Measurements from ENCODE around the gene PTPRJ.

PTPRJ gene

DNA sequence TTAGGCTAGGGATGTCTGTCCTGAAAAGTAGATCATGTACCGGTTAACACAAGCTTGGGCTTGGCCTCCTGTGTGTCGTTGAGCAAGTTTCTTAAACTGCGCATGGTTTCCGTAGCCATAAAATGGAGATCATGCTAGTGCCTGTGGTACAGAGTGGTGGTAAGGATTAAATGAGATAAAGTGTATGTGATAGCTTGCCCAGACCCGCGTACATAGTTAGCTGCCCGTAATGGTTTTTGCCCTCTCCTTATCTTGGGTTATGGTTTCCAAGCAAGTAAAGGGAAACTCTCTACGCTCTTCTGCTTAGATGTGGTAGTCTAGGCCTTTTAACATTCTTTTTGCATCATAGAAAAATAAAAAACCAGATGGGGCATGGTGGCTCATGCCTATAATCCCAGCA lies 11.0 kb upstream of the PTPRJ start:
- no peak for DNase-seq

DNA sequence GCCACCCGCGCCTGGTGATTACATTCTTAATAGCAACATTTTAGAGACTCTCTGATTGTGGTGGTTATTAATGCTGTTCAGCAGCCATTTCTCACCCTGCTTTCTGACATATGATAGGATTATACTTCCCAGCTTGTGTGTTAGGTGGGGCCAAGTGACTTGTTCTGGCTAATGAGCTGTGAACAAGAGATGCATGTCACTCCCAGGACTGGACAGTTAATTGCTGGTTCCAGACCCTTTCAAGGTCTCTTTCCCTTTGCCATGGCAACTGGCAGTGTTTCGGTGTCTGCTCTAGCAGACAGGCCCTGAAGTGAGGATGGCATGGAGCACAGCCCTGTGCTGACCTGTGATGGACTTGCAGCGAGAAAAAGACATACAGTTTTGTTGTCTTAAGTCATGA lies 8.9 kb upstream of the PTPRJ start:
- DNase-seq = no peak

DNA sequence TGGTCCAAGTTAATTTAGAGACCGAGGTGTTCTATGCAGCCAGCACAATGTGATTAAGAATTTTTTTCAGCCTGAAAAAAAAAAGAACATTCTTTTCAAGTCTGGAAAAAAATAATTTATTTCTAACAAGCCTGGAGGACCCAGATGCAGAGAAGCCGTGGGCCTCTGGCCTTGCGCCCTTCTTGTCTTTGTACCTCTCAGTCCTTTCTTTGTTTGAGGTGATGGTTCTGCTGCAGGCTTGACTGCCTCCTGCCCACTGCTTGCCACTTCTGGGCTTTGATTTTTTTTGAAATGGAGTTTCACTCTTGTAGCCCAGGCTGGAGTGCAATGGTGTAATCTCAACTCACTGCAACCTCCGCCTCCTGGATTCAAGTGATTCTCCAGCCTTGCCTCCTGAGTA lies 7.2 kb upstream of the PTPRJ start:
- no peak for DNase-seq

DNA sequence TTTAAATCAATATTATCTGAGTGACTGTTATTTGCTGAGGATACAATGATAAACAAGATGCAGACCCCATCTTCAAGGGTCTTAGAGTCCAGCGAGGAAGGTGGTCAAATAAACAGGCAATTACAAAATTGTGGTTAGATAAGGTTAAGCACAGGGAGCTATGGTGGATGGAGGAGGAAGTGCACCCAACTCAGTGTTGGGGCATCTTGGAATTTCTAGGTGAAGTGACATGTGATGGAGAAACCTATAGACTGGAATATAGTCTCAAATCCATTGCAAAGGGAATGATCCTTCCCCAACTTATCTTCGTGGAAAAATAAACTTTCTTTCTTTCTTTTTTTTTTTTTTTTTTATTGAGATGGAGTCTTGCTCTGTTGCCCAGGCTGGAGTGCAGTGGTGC lies 3.4 kb upstream of the PTPRJ start:
- DNase-seq = no peak

DNA sequence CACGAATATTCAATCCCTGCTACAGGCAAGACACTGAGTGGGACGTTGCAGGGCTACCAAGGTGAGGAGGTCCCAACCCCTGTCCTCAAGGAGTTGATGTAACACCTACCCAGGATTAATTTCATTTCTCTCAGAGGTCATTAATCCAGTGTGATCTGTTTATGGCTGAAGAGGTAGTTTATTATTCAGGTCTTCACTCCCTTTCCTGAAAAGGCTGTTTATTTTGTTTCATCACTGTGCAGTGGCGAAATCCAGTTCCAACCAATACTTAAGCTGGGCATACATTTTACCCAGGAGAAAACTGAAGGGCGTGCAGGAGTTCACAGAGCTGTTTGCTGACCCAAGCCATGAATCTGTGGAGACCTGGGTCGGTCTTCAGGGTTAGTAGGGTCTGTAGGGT lies 2.7 kb upstream of the PTPRJ start:
- no peak for DNase-seq

DNA sequence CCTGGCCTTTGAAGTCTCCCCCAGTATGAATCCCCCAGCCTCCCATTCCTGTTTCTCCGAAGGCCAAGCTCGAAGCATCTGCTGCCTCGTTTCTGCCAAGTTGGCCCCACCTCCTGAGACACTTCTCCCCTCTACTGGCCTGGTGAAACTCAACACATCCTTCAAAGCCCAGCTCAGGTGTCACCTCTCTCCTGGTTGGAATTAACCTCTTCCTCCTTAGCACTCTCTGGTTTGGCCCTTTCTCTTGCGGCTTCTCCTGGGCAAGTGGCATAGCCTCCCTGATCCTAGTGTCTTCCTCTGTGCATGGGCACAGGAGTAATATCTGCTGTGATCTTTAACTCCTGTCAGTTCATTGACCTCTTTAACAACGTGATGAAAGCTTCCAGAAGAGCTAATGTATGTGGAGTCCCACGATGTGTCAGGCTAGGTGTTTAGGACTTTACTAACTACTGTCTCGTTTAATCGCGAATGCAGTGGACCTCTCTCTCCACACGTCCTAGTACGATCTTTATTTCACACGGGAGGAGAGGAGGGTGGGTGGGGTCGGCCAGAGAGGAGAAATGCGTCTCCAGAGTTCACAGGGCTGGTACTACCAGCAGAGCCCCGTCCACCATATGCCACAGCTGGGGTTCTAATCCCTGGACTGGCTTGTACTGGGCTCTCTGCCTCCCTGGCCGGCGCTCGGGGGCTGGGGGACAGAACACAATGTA lies 826 bp upstream of the PTPRJ start:
- peak; percentile 85 for DNase-seq

DNA sequence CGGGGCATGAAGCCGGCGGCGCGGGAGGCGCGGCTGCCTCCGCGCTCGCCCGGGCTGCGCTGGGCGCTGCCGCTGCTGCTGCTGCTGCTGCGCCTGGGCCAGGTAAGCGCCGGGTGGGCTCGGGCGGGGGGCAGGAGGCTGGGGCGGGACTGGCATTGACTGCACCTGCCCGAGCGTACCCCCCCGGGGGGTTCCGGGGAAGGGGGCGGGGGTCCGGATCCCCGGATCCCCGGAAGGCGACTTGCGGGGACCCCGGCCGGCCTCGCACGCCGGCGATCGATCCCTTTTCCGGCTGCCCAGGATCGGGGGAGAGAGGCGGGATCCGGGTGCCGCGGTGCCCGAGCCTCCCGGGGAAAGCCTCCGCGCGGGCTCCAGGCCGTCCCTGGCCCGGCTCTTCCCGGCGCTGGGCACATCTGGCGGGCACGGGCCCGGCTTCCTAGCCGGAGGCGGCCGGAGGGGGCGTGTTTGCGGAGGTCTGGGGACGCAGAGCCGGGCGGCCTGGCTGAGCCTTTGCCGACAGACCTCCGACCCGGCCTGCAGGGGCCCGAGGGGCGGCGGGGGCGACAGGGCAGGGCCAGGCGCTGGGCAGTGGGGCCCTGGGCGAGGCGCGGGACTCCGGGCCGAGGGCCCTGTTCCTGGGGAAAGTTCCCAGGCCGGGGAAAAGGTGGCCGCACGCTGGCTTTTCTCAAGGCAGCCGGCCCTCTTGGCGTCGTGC lies 705 bp downstream of the PTPRJ start:
- no peak for DNase-seq

DNA sequence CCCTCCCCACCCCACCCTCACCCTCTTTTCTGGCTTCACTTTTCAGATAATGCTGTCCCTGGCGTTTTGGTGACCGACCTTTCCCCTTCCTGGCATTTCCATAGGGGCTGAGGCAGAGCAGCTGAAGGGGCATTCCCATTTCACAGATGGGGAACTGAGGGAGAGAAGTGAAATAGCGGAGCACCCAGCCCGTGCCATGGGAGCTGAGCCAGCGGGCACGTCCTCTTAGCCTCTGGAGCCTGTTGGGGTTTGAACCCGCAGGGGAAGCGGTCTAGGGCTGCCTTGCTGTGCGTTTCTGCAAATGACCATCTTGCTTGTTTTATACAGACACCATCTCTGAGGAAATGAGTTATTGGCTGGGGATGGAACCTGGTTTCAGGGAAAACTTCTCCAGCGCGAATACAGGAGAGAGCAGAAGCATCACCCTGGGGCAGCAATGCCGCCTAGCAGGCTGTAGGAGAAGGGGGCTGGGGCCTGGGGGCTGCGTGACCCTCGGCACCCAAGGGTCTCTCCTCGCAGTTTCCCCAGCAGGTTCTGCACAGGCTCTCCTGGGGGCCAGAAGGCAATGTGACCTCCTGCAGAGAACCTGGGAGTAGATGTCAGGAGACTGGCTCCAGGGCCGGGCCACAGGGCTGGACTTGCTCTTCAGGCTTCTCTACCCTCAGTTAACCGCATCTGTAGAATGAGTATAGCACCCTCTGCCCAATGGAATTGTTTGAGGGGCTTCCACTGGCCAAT lies 1.5 kb downstream of the PTPRJ start:
- DNase-seq = no peak

DNA sequence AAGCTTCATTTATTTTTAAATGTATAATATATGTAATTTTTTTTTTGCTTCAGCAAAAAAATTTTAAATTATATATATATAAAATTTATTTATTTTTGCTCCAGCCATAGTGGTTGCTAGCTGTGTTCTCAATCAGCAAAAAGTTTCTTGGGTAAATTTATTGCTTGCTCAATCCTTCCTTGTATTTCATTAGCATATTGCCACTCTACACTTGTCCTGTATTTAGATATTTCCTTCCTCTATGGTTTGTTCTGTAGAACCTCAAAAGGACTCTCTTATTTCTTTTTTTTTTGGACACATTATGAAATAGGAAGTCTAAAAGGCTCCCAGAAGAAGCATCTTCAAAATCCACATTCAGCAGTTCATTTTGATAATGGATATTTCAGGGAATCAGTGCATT lies 2.3 kb downstream of the PTPRJ start:
- DNase-seq = no peak

DNA sequence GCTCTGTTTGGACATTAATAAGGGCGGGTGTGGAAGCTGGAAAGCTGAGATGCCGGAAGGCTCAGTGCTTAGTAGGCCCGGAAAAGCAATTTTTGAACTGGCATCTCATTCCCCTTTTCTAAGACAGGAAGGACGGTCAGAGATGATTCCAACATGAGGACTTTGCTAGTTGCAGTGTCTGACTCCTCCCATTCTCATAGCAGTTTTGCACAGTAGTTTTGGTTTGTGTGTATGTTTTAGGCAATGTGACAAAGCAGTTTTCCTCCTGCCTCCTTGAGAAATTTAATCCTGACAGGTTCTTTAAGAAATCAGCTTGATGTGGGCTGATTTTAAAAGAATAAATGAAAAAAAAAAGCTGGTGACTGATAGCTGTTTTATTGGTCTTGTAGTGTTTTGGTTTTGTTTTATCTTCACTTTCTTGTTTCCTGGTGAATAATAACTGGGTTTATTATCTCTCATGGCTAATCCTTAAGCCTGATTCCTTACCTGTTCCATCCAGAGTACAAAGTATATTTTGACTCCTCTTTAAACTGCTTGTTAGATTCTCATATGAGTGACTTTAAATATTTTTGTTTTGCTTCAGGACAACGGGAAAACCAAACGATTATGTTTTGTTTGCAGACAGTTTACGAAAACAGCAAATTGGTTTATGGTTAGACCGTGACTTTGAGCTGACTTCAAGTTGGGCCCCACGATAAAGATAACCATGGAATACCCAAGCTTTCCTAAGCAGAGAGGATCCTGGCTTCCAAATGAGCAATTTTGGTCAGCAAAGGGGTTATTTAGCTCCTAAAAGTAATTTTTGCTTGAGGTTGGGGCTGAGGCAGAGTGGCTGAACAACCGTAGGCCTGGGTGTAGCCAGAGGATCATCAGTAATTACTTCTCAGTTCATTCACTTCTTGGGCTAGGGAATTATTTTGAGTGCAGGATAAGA lies 3.4 kb downstream of the PTPRJ start:
- DNase-seq = no peak

DNA sequence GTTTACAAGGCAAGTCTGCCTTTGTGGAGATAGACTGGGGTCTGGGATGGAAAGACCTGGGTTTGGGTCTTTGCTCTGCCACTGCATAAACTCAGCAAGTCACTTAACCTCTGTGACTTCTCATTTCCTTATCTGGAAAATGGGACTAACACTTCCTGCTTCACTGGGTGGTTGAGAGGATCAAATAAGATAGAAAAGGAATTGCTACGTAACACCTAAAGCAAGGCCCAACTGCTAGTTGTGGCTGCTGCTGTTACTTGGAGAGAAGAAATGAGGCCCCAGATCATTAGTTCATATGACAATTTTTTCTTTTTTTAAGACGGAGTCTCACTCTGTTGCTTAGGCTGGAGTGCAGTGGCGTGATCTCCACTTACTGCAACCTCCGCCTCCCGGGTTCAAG lies 5.9 kb downstream of the PTPRJ start:
- no peak for DNase-seq

DNA sequence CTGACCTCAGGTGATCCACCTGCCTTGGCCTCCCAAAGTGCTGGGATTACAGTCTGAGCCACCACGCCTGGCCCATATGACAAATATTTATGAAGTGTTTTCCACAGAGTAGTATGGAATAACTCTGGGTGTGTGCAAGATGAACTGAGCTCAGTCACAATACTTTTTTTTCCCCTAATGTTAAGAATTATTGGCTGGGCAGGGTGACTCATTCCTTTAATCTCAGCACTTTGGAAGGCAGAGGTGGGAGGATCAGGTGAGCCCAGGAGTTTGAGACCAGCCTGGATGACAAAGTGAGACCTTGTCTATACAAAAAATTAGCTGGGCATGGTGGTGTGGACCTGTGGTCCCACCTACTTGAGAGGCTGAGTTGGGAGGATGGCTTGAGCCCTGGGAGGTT lies 6.4 kb downstream of the PTPRJ start:
- no peak for DNase-seq

DNA sequence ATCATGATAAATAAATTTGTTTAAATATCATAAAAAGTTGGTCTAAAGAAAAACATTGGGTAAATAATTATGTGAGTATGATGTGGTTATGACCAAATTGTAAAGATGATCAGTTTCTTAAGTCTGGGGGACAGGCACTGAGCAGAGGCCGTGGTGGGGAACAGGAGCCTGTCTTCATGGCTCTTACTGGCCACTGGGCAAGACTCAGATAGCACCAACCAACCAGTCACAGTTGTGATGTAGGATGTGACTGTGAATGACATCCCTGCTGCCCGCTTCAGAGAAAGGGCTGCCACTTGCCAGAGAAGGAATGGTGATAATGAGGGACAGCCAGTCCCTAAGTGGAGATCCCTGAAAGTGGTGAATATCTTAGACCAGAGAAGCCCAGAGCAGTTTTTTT lies 7.0 kb downstream of the PTPRJ start:
- DNase-seq = no peak

DNA sequence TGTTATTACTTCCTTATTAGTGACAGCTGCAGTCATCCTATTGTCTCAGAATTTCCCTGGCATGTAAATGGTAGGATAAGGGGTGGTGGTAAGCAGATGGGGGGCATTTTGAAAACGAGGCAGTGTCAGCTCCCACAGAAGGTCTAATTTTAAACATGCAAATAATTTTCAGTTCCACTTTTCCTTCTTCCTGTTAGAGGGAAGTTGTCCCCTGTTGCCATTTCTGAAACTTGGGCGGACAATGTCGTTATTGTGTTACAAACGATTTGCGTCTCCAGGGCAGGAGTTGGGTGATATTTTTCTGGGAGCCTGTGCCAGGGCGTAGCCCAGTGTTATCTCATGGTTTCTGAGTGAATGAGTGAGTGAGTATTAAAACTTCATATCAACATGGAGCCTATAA lies 7.4 kb downstream of the PTPRJ start:
- DNase-seq = no peak

DNA sequence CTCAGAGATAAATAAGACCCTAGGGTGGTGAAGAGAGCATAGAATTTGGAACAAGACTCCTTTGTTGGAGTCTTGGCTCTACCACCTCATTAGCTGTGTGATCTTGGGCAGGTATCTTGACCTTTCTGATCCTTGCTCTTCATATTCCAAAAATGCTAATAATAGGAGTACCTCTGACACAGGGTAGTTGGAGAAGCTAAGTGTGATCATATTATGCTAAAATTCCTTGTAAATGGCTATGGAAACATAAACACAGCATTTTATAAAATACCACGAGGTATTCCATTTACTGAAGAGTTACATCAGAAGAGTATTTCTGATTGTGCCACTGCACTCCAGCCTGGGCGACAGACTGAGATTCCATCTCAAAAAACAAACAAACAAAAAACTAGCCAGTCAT lies 9.4 kb downstream of the PTPRJ start:
- DNase-seq = no peak

DNA sequence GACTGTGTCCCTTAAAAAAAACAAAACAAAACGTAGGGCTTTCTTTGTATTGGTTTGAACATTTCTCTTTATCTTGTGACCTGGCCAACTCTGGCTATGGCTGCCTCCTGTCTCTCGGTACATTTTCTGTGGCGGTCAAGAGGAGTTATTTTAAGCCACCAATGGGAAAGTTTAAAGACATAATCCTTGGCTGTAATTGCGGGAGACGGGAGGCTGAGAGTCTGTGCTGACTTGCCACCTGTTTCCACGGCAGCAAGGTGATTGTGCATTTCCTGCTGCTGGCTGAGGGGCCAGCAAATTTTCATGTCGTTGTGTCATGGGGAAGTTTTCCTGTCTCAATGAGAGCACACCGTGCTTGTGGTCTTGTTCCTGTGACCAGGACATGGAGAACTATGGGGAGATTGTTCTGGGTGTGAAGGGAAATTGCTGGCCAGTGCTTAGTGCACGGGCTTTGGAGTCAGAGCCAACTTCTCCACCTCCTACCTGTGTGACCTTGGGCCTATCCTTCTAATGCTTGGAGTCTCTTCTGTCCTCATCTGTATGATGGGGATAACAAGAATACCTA lies 11.0 kb downstream of the PTPRJ start:
- peak; percentile 72 for DNase-seq

DNA sequence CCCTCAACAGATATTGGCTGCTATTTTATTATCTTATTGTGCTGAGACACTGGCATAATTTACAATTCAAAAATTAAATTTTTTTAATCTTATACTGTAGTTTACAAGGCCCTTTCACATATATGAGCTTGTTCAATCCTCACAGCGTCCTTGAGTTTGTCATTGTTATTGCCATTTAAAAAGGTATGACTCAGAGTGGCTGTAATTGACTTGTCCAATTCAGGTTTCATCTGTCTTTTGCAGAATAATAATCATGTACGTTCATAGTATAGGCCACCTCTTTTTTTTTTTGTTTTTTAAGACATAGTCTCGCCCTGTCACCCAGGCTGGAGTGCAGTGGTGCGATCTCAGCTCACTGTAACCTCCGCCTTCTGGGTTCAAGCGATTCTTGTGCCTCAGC lies 11.5 kb downstream of the PTPRJ start:
- no peak for DNase-seq

DNA sequence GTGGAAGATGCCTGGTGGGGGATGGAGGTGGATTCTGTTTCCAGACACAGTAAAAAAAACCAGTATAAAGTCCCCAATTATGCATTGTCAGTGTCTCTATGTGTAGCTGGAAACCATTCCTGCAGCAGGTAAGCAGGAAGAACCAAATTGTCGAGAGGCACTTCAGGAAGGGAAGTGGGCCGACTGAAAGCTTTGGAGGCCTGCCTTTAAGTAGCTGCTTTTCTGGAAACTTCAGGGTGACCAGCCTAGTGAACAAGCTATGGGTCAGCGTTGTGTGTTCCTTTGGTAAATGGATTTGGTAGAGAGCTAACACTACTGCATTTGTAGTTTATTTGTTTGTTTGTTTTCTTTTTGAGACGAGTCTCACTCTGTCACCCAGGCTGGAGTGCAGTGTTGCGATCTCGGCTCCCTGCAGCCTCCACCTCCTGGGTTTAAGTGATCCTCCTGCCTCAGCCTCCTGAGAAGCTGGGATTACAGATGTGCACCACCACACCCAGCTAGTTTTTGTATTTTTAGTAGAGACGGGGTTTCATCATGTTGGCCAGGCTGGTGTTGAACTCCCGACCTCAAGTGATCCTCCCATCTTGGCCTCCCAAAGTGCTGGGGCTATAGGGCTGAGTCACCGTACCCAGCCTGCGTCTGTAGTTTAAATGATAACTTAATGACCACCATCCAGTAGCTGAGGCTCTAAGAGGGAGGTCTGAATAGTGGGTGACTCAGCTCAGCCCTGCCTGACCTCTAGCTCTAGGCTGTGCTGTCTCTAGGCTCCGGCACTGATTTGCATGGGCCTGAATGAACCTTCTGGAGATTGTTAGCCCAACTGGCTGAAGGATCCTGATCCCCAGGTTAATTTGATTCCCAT lies 12.8 kb downstream of the PTPRJ start:
- no peak for DNase-seq

DNA sequence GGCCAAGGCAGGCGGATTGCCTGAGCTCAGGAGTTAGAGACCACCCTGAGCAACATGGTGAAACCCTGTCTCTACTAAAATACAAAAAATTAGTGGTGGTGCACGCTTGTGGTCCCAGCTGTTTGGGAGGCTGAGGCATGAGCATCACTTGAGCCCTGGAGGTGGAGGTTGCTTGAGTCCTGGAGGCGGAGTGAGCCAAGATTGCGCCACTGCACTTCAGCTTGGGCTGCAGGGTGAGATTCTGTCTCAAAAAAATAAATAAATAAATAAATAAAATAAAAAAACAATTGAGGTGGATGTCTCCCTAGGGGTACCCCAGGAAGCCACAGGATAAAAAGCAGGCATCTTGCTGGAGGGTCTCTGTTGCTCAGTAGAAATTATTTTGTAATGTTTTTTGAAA lies 14.1 kb downstream of the PTPRJ start:
- DNase-seq = no peak

DNA sequence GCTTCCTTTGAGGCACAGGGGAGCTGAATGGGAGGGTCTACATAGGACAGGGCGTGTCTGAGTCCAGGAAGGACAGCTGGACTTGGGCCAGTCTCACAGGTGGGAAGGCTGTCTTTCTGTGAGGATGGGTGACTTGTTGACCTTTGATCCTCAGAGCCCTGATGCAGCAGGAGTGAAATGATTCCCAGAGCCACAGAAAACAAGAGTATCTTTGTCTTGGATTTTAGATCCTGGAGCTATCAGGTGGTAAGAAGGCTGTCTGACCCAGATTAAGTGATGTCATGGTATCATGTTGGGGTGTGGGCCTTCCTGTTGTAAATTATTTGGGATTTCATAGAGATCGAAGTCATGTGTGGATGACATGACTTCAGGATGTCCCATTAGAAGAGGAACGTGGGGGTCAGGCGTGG lies 15.0 kb downstream of the PTPRJ start:
- DNase-seq = no peak
